ENCODE results near the gene RMND5A.
"Not testable (repeated sequence)": the region's sequence is repeated elsewhere in the genome, so short reads cannot be mapped to it uniquely, and the experiment has no call there.

The RMND5A gene, protein sequence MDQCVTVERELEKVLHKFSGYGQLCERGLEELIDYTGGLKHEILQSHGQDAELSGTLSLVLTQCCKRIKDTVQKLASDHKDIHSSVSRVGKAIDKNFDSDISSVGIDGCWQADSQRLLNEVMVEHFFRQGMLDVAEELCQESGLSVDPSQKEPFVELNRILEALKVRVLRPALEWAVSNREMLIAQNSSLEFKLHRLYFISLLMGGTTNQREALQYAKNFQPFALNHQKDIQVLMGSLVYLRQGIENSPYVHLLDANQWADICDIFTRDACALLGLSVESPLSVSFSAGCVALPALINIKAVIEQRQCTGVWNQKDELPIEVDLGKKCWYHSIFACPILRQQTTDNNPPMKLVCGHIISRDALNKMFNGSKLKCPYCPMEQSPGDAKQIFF

DNA sequence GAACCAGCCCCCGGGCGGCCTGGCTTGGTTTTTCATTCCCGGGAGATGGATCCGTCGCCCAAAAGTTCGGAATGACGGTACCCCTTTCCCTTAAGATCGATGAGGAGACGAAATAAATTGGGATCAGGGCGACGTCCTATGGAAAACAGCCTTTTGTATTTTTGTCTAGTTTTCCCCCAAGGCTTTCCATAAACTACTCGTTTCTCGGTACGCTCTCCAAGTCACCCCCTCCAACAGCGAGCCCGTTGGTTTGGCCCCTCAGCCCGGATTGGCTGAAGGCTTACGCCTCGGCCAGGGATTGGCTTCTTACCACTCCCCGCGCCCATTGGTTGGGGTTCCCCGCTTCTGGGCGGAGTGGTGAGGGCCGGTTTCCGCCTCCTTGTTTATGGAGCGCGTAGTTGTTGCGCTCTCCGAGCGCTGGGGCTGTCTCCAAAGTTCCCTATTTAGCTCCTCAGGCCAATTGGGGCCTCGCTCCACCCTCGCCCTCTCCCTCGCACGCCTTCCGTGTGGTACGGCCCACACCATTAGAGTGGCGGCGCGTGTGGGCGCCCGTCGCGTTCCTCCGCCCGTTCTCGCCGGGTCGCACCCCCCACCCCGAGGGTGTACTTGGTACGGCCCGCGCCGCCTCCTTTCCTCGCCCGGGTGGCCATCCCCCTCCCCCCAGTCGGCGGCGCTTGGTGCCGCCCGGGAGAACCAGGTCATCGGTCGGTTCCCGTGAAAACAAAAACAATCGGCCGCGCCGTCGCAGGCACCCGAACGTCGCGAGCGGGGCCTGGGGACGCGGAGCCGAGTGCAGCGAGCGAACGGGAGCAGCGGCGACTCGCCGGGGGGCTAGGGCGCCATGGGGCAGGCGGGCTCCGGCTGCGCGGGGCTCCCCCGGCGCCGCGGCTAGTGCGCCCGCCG is at the start of gene RMND5A:
TSS of gene RMND5A (plus strand) at position 655 of the 903 bp plus-strand sequence. CDS start 377 bp downstream, outside the sequence.
- DNase-seq (ENCODE audit: low read depth), result peak; percentile 39

DNA sequence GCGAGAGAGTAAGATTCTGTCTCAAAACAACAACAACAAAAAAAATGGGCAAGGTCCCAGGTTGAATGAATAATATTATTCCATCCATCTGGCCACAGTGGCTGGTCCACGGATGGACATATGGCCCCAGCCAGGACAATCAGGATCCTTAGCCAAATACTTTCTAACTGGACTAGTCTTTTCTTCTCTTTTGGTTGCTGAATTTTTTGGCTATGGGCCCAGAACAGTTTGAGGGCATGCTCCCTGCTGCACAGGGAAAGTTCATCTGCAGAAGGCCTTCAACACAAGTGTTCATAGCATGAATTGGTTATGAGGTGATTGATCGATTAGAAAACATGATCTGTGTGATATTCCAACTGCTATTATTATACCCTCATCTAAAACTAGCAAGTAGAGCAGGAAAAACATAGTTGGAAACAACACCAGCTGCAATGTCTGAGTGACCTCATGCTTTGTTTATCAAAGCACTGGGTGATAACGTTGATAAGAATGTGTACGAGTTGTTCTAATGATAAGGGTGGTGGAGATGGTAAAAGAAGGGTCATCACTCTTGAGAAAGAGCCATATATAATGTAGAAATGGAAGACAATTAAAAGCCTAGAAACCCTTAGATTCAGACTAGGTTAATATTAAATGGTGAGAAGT is 48.6 kb upstream of the RMND5A start:
- no peak for DNase-seq (ENCODE audit: low read depth)

DNA sequence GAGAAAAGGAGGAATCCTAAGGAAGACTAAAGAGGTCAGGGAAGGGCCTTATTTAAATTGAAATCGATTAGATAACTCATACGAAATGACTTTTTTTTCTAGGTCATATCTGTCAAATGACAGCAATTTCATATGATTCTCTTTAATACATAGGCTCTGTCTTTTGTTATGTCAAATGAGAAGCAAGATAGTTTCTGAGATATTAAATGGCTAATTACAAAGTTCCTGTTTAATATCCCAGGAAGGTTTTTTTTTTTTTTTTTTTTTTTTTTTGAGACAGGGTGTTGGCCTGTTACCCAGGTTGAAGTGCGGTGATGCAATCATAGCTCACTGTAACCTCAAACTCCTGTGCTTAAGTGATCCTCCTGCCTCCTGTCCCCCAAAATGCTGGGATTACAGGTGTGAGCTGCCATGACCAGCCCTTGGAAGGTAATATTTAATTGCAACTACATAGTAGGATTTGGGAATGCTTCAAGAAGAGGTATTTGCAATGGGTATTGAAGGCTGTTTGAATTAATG is 48.0 kb upstream of the RMND5A start:
- DNase-seq (ENCODE audit: low read depth), result no peak

DNA sequence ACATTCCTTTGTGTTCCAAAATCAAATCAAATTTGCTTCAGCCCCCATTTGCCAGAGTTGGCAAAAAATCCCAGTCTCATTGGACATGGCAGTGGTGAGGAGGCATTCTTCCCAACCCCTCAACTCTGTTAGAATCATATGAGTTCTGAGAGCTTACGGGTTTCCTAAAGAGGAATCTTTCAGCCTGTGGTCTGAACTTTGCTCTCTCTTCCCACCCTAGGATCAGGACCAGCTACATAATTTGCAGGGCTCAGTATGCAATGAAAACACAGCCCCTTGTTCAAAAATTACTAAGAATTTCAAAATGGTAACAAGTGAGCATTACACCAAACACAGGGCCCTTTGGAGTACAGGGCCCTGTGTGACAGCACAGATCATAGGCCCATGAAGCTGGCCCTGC is 47.1 kb upstream of the RMND5A start:
- no peak for DNase-seq (ENCODE audit: low read depth)

DNA sequence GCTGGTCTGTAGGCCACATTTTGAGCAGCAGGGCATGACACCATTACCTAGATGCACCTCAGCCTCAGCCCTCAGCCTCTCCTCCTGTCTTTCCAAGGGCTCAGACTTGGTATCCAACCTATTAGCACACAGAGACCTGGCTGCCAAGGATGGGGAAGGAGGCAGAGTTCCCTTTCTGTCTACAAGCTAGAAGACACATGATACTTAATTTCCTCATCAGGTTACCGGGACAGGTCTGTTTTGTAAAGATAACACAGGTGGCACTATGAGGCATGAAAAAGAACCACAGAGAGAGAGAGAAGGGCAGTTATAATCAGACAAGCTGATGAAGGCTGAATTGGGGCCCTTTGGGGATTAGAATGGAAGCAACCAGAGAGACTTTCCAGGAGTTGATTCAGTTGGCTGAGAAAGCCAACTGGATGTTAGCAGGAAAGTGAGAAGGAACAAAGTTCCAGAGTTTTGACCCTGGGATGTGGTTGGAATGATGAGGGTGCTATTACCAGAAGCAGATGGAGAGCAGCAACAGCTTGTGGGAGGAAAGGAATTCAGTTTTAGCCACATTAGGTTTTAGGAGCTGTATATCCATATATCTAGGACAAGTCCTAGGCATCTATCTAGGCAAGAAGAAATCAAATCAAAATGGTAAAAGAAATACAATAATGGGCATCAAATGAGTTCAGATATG is 46.0 kb upstream of the RMND5A start:
- no peak for DNase-seq (ENCODE audit: low read depth)

DNA sequence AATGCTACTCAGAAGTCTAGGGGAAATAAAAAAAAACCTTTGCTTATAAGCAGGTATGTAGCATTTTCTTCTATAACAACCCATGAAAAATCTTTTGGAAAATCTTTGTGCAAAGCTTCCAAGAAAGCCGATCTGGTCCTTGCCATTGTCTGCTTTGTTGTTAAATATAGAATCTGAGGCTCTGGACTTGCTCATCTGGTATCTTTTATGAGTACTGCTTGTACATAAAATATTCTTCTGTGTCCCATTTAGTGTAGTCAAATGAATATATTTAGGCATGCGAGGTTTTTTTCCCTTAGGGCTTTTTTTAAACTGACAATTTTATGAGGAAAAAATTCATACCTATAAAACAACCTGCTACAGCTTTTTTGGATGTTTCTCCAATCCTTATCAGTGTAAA is 45.0 kb upstream of the RMND5A start:
- no peak for DNase-seq (ENCODE audit: low read depth)

DNA sequence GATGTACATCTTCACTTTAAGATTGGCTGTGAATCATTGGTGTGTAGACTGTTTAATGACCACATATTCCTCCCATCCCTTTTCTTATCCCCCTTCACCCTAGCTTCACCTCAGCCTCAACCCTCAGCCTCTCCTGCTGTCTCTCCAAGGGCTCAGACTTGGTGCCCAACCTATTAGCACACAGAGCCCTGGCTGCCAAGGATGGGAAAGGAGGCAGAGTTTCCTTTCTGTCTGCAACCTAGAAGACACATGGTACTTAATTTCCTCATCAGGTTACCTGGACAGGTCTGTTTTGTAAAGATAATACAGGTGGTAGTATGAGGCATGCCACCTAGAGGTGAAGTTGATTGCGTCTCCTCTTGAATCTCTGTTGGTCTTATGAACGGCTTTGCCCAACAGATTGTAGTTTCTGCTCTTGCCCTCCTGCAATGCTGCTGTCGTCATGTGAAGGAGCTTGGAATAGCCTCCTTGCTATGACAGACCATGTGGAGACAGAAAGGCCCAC is 44.5 kb upstream of the RMND5A start:
- DNase-seq (ENCODE audit: low read depth), result no peak

DNA sequence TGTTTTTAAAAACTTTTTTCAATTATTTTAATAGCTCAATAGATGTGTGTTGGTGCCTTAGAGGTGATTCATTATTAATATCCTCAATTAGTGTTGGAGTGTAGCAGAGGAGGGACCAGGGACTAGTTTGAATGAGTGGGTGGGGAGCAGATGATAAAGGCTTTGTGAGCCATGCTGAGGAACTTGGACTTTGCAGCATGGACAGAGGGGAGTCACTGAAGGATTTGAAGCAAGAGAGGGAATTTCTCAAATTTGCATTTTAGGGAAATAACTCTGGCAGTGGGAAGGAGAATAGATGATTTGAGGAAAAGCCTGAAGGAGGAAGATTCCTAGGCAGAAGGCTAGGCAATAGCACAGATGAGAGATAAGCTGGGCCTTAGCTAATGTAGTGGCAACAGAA is 42.3 kb upstream of the RMND5A start:
- no peak for DNase-seq (ENCODE audit: low read depth)

DNA sequence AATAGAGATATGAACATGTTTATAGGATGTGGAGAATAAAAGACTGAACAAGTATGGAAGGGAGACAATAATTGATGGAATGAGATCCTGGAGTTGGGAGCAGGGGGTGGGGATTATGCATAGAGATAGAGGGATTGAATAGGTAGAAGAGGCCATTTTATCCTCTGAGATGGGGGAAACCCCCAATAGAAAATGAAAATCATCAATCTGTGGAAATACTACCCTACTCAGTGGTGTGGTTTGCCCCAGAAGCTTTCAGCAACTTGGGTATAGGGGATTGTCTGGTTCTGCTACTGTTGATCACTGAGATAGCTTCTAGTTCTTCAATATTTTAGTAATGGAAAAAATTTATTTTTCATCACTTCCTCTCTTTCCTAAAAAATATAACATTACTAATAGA is 41.1 kb upstream of the RMND5A start:
- no peak for DNase-seq (ENCODE audit: low read depth)

DNA sequence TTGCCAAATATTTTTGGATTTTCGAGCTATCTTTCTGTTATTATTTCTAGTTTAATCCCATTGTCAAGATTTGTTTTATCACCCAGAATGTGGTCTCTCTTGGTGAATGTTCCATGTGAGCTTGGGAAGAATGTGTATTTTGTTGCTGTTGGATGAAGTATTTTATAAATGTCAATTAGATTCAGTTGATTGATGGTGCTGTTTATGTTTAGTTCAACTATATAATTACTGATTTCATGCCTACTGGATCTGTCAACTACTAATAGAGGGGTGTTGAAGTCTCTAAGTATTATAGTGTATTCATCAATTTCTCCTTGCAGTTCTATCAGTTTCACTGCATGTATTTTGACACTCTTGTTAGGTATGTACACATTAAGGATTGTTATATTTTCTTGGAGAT is 34.7 kb upstream of the RMND5A start:
- DNase-seq (ENCODE audit: low read depth), result no peak

DNA sequence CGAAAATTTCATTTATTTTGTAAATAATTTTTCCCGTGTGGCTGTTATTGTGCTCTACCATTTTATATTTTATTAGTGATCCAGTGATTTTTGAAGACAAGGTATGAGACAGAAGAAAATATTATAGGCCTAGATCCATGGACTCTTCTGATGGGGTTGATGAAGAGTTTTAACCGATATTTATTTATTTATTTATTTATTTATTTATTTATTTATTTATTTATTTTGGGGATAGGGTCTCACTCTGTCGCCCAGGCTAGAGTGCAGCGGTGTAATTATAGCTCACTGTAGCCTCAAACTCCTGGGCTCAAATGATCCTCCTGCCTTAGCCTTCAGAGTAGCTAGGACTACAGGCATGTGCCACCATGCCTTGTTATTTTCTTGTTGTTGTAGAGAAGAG is 33.6 kb upstream of the RMND5A start:
- DNase-seq (ENCODE audit: low read depth), result no peak

DNA sequence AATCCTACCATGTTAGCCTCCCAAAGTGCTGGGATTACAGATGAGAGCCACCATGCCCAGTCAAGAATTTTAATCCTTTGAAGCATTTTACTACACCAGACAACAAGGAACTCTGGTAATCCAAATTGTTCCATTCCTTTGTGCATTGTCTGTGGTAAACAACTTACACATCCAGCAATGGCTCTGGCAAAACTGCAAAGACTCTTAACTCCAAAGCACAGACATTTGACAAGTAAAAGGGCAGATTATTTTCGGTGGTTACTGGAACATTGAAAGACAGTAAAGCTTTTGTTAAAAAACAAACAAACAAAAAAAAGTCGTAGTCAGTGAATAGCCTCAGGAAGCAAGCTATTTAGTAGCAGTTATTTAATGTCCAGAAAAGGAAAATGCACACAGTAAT is 33.2 kb upstream of the RMND5A start:
- no peak for DNase-seq (ENCODE audit: low read depth)

DNA sequence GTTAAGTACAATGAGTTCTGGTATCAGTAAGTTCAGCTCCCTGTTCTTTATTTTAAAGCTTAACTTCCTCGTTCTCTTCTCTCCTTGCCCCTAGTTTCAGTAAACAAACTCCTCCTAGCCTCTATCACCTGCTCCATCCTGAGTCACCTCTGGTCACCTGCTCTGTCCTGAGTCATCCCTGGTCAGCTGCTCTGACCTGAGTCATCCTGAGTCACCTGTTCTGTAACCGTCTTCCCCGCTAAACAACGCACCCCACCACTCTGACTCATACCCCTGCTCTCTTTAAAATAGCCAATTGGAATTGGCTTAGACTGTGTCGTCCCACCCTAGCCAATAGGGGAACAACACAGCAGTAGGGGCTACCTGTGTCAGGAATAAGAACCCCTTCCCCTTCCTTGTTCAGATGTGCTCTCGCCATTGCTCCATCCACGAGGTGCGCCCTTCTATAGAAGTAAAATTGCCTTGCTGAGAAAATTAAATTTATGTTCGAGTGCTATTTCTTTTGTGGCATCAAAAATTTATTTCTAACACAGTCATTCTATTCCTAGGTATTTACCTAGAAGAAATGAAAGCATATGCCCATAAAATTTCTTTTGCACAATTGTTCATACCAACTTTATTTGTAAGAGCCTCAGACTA is 24.9 kb upstream of the RMND5A start:
- DNase-seq (ENCODE audit: low read depth), result no peak

DNA sequence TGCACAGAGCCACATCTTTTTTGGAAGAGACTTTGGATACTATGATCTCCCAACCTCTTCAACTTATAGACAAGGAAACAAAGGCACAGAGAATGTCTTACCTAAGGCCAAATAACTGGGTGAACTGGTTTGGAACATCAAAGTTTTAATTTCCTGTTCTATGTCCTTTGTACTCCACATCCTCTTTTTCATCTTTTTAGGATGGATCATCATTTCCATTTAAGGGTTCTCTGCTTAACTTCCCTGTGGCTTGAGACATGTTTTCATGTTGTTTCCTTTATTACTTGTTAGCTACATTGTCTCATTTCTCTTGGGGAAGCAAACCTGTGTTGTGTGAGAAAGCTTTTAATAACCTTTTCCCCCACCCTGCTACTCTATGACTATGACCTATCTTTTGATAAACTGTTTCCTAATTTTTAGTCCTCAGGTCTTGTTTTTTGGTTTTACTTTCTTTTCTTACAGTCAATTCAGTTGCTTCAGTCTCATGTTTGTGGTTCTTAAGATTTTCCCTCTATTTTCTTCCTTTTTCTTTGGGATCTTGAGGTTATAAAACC is 22.5 kb upstream of the RMND5A start:
- no peak for DNase-seq (ENCODE audit: low read depth)

DNA sequence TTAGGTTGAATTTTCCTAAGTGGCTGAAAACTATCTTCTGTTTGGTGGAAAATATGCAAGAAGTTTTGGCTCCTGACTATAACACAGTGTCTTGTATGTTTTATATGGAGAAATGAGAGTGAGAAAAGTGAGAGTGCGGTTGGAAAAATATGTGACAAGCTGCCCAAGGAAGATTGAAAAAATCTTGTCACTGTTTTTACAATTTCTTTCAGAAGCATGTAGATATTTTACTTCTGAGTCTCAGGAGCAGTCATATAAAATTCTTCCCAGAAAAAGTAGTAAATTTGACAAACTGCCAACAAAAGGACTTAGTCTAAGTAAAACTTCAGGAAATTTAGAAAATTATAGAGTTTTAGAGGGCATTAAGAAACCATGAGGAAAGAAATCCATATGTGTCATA is 19.4 kb upstream of the RMND5A start:
- DNase-seq (ENCODE audit: low read depth), result no peak

DNA sequence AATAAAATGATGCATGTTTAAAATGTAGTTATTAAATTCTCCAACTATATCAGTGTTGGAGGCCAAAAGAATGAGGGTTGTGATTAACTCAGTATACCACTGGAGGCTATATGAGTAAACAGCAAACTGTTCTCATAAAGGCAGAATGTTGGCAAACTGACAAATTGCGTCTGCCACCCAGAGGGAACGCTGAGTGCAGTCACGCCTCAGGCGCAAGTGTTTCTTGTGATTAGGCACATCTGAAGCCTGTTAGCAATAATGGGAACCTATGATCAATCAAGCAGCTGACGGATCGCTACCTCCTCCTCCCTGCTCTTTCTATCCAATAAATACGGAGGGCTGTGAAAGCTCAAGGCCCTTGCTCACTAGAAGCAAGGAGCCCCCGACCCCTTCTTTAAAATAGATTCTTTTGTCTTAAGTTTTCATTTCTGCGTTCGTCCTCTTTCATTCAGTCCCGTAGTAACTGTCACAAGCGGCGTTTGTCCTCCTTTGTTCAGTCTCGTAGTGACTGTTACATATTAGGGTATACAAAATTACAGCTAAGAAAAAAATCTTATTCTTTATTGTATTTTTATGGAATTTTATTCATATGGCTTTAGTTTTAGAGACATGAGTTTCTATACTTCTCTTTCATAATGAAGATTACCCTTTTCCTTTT is 16.3 kb upstream of the RMND5A start:
- DNase-seq (ENCODE audit: low read depth), result peak; percentile 38

DNA sequence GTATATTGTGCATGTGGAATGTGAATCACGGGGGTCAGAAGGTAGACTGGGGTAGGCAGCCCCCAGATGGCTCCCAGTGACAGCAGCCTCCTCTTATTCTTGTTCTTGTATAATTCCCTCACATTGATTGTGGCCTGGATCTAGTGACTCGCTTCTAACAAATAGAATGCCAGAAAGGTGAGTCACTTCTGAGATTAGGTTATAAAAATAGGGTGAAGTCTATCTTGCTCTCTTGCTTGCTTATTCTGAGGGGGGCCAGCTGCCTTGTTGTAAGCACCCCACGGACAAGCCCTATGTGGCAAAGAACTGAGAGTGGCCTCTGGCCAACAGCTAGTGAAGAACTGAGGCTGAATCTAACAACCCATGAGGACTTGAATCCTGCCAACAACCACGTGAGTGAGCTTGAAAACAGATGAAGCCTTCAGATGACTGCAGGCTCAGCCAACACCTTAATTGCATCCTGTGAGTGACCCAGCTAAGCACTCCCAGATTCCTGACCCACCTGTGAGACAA is 15.6 kb upstream of the RMND5A start:
- DNase-seq (ENCODE audit: low read depth), result peak; percentile 58

DNA sequence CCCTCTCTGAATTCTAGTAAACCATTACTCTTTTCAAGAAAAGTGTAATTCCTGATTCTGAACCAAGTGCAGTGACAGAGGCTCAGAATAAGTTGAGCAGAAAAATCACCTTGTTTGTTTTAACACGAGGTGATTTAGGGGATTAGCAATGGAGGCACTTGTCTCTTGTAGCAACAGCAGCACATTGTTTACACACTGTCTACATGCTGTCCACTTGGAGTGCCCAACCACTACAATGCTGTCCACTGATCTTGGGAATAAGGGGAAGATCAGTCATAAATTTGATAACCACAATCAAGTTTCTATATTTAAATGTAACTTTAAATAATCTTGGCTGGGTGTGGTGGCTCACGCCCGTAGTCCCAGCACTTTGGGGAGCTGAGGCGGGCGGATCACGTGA is 13.9 kb upstream of the RMND5A start:
- DNase-seq (ENCODE audit: low read depth), result no peak

DNA sequence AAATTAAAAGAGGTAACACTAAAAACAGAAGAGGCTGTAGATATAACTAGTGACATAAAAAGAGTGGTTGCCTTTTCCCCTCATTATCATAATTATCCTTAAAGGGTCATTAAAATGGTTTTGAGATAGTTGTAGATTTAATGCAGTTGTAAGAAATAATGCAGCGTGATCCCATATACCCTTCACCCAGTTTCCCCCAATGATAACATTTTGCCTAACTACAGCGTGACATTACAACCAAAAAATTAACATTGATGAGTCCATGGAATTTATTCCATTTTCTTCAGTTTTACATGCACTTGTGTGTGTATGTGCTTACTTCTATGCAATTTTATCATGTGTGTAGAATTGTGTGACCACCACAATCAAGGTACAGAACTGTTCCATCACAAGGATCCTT is 13.2 kb upstream of the RMND5A start:
- DNase-seq (ENCODE audit: low read depth), result no peak

DNA sequence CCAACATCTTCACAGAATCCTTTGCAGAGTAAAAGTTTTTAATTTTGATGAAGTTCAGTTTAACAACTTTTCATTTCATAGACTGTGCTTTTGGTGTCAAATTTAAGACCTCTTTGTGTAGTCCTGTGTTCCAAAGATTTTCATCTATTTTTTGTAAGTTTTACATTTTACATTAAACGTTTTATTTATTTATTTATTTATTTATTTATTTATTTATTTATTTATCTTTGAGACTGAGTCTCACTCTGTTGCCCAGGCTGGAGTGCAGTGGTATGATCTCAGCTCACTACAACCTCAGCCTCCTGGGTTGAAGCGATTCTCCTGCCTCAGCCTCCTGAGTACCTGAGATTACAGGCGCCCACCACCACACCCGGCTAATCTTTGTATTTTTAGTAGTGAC is 12.0 kb upstream of the RMND5A start:
- DNase-seq (ENCODE audit: low read depth), result not testable (repeated sequence)

Measured in HS-5 (cell line).